Stomach (tissue), 4 donors: Measurements from ENCODE around the gene ZBTB3.

Experiments
- CTCF ChIP-seq, 7 experiments: fragments of 450-650 bp in 4 of 7; fragments of 200-600 bp in 3 of 7; sonication (generic) in 3 of 7; IDR thresholded peaks; one replicate each; pipeline ENCODE4 v1.5.1; 2016 to 2019; ENCODE audit warnings: antibody characterized with exemption in 7 of 7, control low read depth in 2 of 7, mild to moderate bottlenecking in 1 of 7
- POLR2A ChIP-seq, 4 donors: fragments of 450-650 bp; IDR thresholded peaks; one replicate each; pipeline ENCODE4 v1.6.1; 2016; ENCODE audit warnings: antibody characterized with exemption in 4 of 4, control low read depth in 2 of 4, mild to moderate bottlenecking in 1 of 4, moderate library complexity in 1 of 4

DNA sequence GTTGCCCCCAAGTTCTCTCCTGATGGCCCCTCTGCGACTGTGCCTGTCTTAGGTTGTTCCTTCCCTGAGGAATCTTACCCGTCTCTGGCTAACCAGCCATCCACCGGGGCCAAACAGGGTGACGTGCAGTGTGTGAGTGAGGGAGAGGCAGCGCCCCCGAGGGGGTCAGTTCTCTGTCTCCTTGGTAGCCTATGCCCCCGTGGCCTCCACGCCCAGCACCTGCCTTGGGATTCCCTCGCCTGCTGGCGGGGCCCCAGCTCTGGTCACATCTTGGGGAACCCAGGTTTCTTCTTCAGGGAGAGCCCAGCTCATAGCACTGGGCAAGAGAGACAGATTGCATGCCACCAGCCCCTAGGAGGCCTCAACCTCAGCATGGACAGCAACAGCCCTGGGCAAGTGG is 45.5 kb upstream of the ZBTB3 start:
- TF ChIP-seq CTCF (IDR thresholded peaks at IDR 0.05) (no peak), POLR2A (IDR thresholded peaks at IDR 0.05) (no peak)
